K562 (cell line): Measurements from ENCODE around the gene SVBP. TPM values are rescaled to one million over a fixed set of nuclear protein-coding genes. Genes with fewer than 3 reads are reported as not detected.

Experiments
- BCOR ChIP-seq: fragments of 450-650 bp; IDR thresholded peaks from 2 replicates; pipeline ENCODE4 v1.6.1; 2016
- CBX1 ChIP-seq: sonication (generic); IDR thresholded peaks from 2 replicates; pipeline ENCODE4 v1.6.1; 2016; ENCODE audit warnings: antibody characterized with exemption, low read depth, mild to moderate bottlenecking
- CHD1 ChIP-seq: fragments of 200-600 bp; sonication (generic); IDR thresholded peaks from one replicate; pipeline ENCODE4 v1.6.1; 2012; ENCODE audit warnings: mild to moderate bottlenecking, moderate library complexity, low read length, inconsistent platforms
- REST ChIP-seq, 2 experiments: fragments of 450-650 bp; formaldehyde crosslinking in 1 of 2; IDR thresholded peaks; 2 replicates each; pipeline versions ENCODE4 v1.4.0 to v1.6.1; 2014 to 2020; ENCODE audit warnings: mild to moderate bottlenecking in 2 of 2, borderline replicate concordance in 1 of 2, low read depth in 1 of 2
- SFPQ ChIP-seq: fragments of 200-400 bp; formaldehyde crosslinking; IDR thresholded peaks from 2 replicates; pipeline ENCODE4 v1.6.1; 2017; ENCODE audit warnings: mild to moderate bottlenecking, low read depth, low read length, moderate library complexity
- SIN3B ChIP-seq: fragments of 450-650 bp; IDR thresholded peaks from 2 replicates; pipeline ENCODE4 v1.6.1; 2017; ENCODE audit warnings: low read depth, mild to moderate bottlenecking, moderate library complexity
- SMAD4 ChIP-seq: fragments of 250-450 bp; sonication (Bioruptor Pico); conservative IDR thresholded peaks from 2 replicates; pipeline ENCODE4 v1.8.0; 2021; ENCODE audit warnings: inconsistent platforms, mild to moderate bottlenecking, moderate library complexity
- TRIM25 ChIP-seq: fragments of 450-650 bp; IDR thresholded peaks from 2 replicates; pipeline ENCODE4 v1.7.0; 2016; ENCODE audit warnings: borderline replicate concordance
- XRCC3 ChIP-seq: fragments of 450-650 bp; IDR thresholded peaks from 2 replicates; pipeline ENCODE4 v1.6.1; 2017; ENCODE audit warnings: mild to moderate bottlenecking, moderate library complexity
- XRCC5 ChIP-seq: fragments of 200-400 bp; formaldehyde crosslinking; IDR thresholded peaks from 2 replicates; pipeline ENCODE4 v1.6.1; 2017; ENCODE audit warnings: low read depth, mild to moderate bottlenecking, low read length
- ZFP91 ChIP-seq: sonication (generic); formaldehyde crosslinking; IDR thresholded peaks from 2 replicates; pipeline ENCODE4 v1.8.0; 2022; ENCODE audit warnings: mild to moderate bottlenecking, missing genetic modification reagents
- ZNF644 ChIP-seq: fragments of 200-800 bp; sonication (Bioruptor generic); IDR thresholded peaks from 2 replicates; pipeline ENCODE4 v1.6.1; 2016; ENCODE audit warnings: low read depth, missing genetic modification characterization, missing compliant biosample characterization
- ZSCAN32 ChIP-seq: fragments of 450-650 bp; formaldehyde crosslinking; IDR thresholded peaks from 2 replicates; pipeline ENCODE4 v1.4.0; 2020; ENCODE audit warnings: mild to moderate bottlenecking, moderate library complexity
- polyA plus RNA-seq, 8 experiments: library from polyadenylated mRNA; depleted of rRNA in 4 of 8; stranded (reverse) in 5 of 8; unstranded in 3 of 8; fragments of >200 nt; fragmentation: Nextera tagmentation in 2 of 8; fragmentation: Illumina TruSeq in 1 of 8; extraction: Ambion mirVana in 2 of 8; extraction: Trizol in 1 of 8; gene quantifications; 2 replicates each; pipeline versions ENCODE4 v1.2.1 to v1.2.3, GENCODE V29; 2011 to 2014; ENCODE audit warnings: inconsistent platforms in 1 of 8, missing spikeins in 1 of 8
- total RNA-seq, 7 experiments: library from RNA; depleted of rRNA in 6 of 7; stranded (reverse); fragments of >200 nt in 6 of 7; fragmentation: Illumina TruSeq in 2 of 7; extraction: Trizol in 2 of 7; gene quantifications; 2 replicates each; pipeline versions ENCODE4 v1.2.1 to v1.2.3, GENCODE V29; 2011 to 2021; ENCODE audit warnings: low replicate concordance in 1 of 7

Gene SVBP
- total and polyA plus RNA-seq, 9 of the 15 experiments (the other 6 are each of a cell fraction or from before 2014, with no cell fraction given) = 31.7 to 49.7 (median 40.0) TPM

GRCh38 chr1:42779725-42780124, 37.5 kb downstream of the SVBP start (continued):
- TF ChIP-seq REST (IDR thresholded peaks at IDR 0.05; ENCODE audit: borderline replicate concordance) (no peak), REST (CRISPR knock-in tag; IDR thresholded peaks at IDR 0.05; ENCODE audit: low read depth) (no peak), SMAD4 (CRISPR knock-in tag) (no peak), SIN3B (no peak), XRCC3 (no peak), XRCC5 (no peak), CHD1 (no peak), TRIM25 (no peak), BCOR (no peak), SFPQ (no peak), ZFP91 (CRISPR knock-in tag) (no peak), ZSCAN32 (CRISPR knock-in tag) (no peak), ZNF644 (tag) (no peak), CBX1 (no peak)
